ENCODE measurements around the gene VAT1. TPM values are rescaled to one million over a fixed set of nuclear protein-coding genes. Genes with fewer than 3 reads are reported as not detected.

The VAT1 gene
- total RNA-seq, 1 experiment from 2014 or later = 262 TPM

GRCh38 chr17:43043307-43043706, 21.1 kb upstream of the VAT1 start:
- H3T11ph ChIP-seq (ENCODE audit: low read length) = no peak overlapping the region
- no peaks in the 10 kb centered on the region for H3K79me2 ChIP-seq (ENCODE audit: insufficient read depth, low read length)
- no peak overlapping the region for H3K4me2 ChIP-seq (ENCODE audit: insufficient read depth, insufficient read length, low read length)
- no peak for TF ChIP-seq CTCF (conservative IDR thresholded peaks at IDR 0.05)
- no peak overlapping the region for H3K4ac ChIP-seq (ENCODE audit: low read depth, low read length)
- H2AK5ac ChIP-seq (ENCODE audit: insufficient read length, low read length) = no peak overlapping the region
- no peaks in the 10 kb centered on the region for H3K9me3 ChIP-seq (ENCODE audit: control insufficient read depth, low read depth, low read length)
- no peak overlapping the region for H2BK120ac ChIP-seq (ENCODE audit: low read depth, low read length, poor library complexity, severe bottlenecking)
- peaks cover 44 to 47% of the 10 kb centered on the region in 2 experiments for H3K4me1 Mint-ChIP-seq
- H4K5ac ChIP-seq (ENCODE audit: insufficient read length, low read depth, low read length) = no peak overlapping the region
- no peak overlapping the region for H2BK12ac ChIP-seq (ENCODE audit: insufficient read length, low read depth, low read length)
- no peaks in the 10 kb centered on the region; a peak in 1 of 5 replicates for H3K9me3 Mint-ChIP-seq
- H3K79me1 ChIP-seq (ENCODE audit: insufficient read depth, low read depth, low read length, poor library complexity, severe bottlenecking) = no peaks in the 10 kb centered on the region
- no peak overlapping the region for H3K23ac ChIP-seq (ENCODE audit: insufficient read length, low read depth, low read length)
- no peak overlapping the region for H2BK15ac ChIP-seq (ENCODE audit: low read depth, low read length)
- no peak overlapping the region for H2AFZ ChIP-seq (ENCODE audit: low read length)
- no peak overlapping the region for H3K4me3 Mint-ChIP-seq
- no peak overlapping the region for H3K27ac ChIP-seq (ENCODE audit: insufficient read length, low read depth, low read length)
- no peak overlapping the region for H4K8ac ChIP-seq (replicated peaks; ENCODE audit: insufficient read length, low read depth, low read length)
- no peaks in the 10 kb centered on the region for H3K23me2 ChIP-seq (ENCODE audit: insufficient read length, low read depth, low read length, poor library complexity, severe bottlenecking)
- H4K91ac ChIP-seq (ENCODE audit: insufficient read length, low read depth, low read length) = no peak overlapping the region
- no peak overlapping the region for H3K9ac ChIP-seq (ENCODE audit: extremely low read depth, insufficient read length, low read length)
- peaks cover 14 to 25% (median 23%) of the 10 kb centered on the region in 3 experiments; a peak in 6 of 7 replicates for H3K36me3 Mint-ChIP-seq (ENCODE audit: insufficient read depth in 1 of 3, low read depth in 3 of 3)
- no peak overlapping the region for H3K18ac ChIP-seq (ENCODE audit: insufficient read length, low read depth, low read length)
- no peaks in the 10 kb centered on the region for H3K27me3 ChIP-seq (ENCODE audit: insufficient read depth, low read length)
- peaks cover 13% of the 10 kb centered on the region; the same call in 1 of the 2 replicates for H3K4me1 ChIP-seq (ENCODE audit: insufficient read depth, low read length)
- H3K14ac ChIP-seq (ENCODE audit: insufficient read depth, low read length) = no peak overlapping the region
- no peak for DNase-seq
- no peaks in the 10 kb centered on the region for H4K20me1 ChIP-seq (ENCODE audit: control insufficient read depth, insufficient read depth, insufficient read length)
- H3K27ac Mint-ChIP-seq = peak overlapping the region in 2 of 3 experiments; percentile 87 to 98; a peak in 3 of 7 replicates
- H3K56ac ChIP-seq (ENCODE audit: insufficient read length, low read depth, low read length) = no peak overlapping the region
- H2BK5ac ChIP-seq (ENCODE audit: insufficient read length, low read length) = no peak overlapping the region
- H2BK20ac ChIP-seq (ENCODE audit: low read depth, low read length, poor library complexity, severe bottlenecking) = no peak overlapping the region
- H3K27me3 Mint-ChIP-seq (ENCODE audit: low read depth) = no peaks in the 10 kb centered on the region

All from H9 (cell line).